Measurements from ENCODE around the gene FAM168B.

Gene FAM168B

GRCh38 chr2:131014141-131014540 lies 79.1 kb downstream of the FAM168B start:
- DNase-seq, result peak; percentile 35

DNA sequence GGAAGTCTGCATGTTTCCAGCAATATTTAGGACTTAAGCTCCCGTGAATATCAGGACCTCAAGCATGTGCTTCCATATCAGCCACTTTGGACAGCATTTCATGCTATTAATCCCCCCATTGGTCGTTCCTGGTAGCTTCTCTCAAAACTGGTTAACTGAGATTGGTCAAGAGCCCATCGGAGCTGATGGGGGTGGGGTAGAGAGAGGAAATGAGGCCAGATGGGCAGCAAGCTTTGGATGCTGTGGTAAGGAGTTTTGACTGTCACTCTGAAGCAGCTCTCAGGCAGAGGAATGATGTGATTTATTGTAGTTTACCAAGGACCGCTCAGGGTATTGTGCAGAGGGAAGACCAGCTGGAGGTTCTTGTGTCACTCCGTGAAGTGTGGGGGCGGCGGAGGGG lies 81.8 kb downstream of the FAM168B start:
- no peak for DNase-seq

DNA sequence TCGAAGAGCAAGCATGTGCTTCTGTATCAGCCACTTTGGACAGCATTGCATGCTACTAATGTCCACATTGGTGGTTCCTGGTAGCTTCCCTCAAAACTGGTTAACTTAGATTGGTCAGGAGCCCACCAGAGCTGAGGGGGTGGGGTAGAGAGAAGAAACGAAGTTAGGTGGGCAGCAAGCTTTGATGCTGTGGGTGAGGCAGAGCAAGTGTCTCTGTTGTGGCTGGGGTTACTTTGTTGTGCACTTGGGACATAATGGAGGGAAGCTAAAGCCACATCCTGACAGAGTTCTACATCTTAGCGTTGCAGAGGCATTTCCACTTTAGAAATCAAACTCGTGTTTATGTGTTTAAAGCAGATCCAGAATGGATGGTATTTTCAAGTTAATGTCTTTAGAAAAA lies 82.7 kb downstream of the FAM168B start:
- no peak for DNase-seq

GRCh38 chr2:131009713-131010475 lies 83.4 kb downstream of the FAM168B start:
- DNase-seq, result no peak

DNA sequence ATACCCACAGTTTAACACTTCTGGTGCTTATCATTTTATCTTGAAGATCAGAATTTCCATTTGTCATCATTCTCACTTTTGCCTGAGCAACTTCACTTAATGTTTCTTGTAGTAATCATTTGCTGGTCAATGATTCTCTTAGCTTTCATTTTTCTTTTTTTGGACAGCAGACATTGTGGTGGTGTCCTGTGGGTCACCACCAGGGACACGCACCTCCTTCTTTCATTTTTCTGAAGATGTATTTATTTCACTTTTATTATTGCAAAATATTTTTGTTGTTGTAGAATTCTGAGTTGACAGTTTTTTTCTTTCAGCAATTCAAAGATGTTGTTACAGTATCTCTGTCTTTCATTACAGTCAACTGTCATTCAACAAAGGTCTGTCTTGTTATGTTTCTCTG lies 84.3 kb downstream of the FAM168B start:
- DNase-seq, result no peak

GRCh38 chr2:131006561-131006960 lies 86.7 kb downstream of the FAM168B start:
- DNase-seq, result no peak

GRCh38 chr2:131005216-131005935 lies 87.9 kb downstream of the FAM168B start:
- no peak for DNase-seq

- DNase-seq, result no peak
Measured at GRCh38 chr2:131004446-131005209, 88.6 kb downstream of the FAM168B start.

DNA sequence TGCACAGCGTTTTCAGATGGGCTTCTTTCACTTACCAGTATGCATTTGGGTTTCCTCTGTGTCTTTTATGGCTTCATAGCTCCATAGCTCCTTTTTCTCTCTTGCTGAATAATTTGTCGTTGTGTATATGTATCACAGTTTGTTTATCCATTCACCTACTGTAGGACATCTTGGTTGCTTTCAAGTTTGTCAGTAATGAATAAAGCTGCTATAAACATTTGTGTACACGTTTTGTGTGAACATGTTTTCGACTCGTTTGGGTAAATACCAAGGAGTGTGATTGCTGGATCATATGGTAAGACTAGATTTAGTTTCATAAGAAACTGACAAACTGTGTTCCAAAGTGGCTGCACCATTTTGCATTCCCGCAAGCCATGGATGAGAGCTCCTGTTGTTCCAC lies 94.7 kb downstream of the FAM168B start:
- DNase-seq, result no peak

All from NCI-H2171 treated with DMSO at 0.1 percent for 48 hours (cell line).